ENCODE results near the gene MYOF. TPM values are rescaled to one million over a fixed set of nuclear protein-coding genes. Genes with fewer than 3 reads are reported as not detected.

Gene MYOF
- total and polyA plus RNA-seq, 2 of the 8 experiments (the other 6 are each of a cell fraction or from before 2014, with no cell fraction given): 0.98 to 2.3 TPM

- H3K27me3 ChIP-seq (replicated peaks in 1 of 4; ENCODE audit: control insufficient read depth in 3 of 4, extremely low read depth in 1 of 4, insufficient read depth in 3 of 4, low read length in 3 of 4): no peaks in the 10 kb centered on the region
- H3K18ac ChIP-seq (ENCODE audit: extremely low read depth, low read length): no peak overlapping the region
- no peak overlapping the region for H3K27ac ChIP-seq (ENCODE audit: low read depth, low read length)
- no peak overlapping the region for H4K8ac ChIP-seq (ENCODE audit: extremely low read depth, insufficient read depth, low read length)
- FAIRE-seq: no peak
- H3K4me2 ChIP-seq (ENCODE audit: insufficient read depth in 1 of 2, low read depth in 2 of 2, low read length in 2 of 2): no peak overlapping the region
- H2BK5ac ChIP-seq (ENCODE audit: low read depth, low read length): no peak overlapping the region
- no peak overlapping the region for H3K23ac ChIP-seq (ENCODE audit: insufficient read length)
- 93% methylated on average over 5 of the region's 5 CpGs; no CpG with 5 or more reads in 1 of the 2 experiments for WGBS, 2 experiments (ENCODE audit: extremely low coverage in 1 of 2, insufficient coverage in 1 of 2, insufficient read length in 1 of 2, insufficient replicate concordance in 2 of 2, low coverage in 1 of 2, low lambda C conversion rate in 2 of 2, missing lambda C conversion rate in 1 of 2)
- no peak overlapping the region for H3K9ac ChIP-seq (replicated peaks in 1 of 4; ENCODE audit: extremely low read depth in 1 of 4, low read depth in 3 of 4, low read length in 3 of 4)
- no peak overlapping the region for H2AFZ ChIP-seq (ENCODE audit: low read length)
- H3K79me2 ChIP-seq (ENCODE audit: control insufficient read depth in 1 of 2, insufficient read depth in 2 of 2, low read length in 2 of 2): no peaks in the 10 kb centered on the region
- no peak overlapping the region for H2BK120ac ChIP-seq (replicated peaks; ENCODE audit: low read depth, low read length)
- H3K36me3 ChIP-seq (ENCODE audit: control insufficient read depth in 2 of 4, insufficient read depth in 4 of 4, low read length in 3 of 4): no peaks in the 10 kb centered on the region
- H2AK5ac ChIP-seq (ENCODE audit: low read depth, low read length): no peak overlapping the region
- POLR2A ChIA-PET (ENCODE audit: partially characterized antibody): interaction anchor here (0.7 kb wide), 1 partner anchor 36 kb away, joined by 3 read pairs; no protein-coding TSS in a partner anchor
- H3K23me2 ChIP-seq (ENCODE audit: low read depth, low read length): no peaks in the 10 kb centered on the region; the same call in 1 of the 2 replicates
- no peaks in the 10 kb centered on the region for H3K9me3 ChIP-seq (ENCODE audit: insufficient read depth in 2 of 2, low read depth in 1 of 2, low read length in 1 of 2)
- no peaks in the 10 kb centered on the region for H4K20me1 ChIP-seq (replicated peaks in 1 of 2; ENCODE audit: control insufficient read depth in 1 of 2, insufficient read depth in 2 of 2, low read length in 2 of 2)
- no peak overlapping the region for H4K5ac ChIP-seq (ENCODE audit: insufficient read length, low read depth, low read length)
- H3K14ac ChIP-seq (ENCODE audit: insufficient read length): no peak overlapping the region
- H3K4me3 ChIP-seq (ENCODE audit: extremely low read depth in 1 of 4, insufficient read depth in 2 of 4, low read depth in 3 of 4, low read length in 4 of 4): no peak overlapping the region
- no peak overlapping the region for H2BK15ac ChIP-seq (ENCODE audit: low read length)
- CTCF ChIA-PET (ENCODE audit: partially characterized antibody): no interaction called here
- H4K91ac ChIP-seq (replicated peaks; ENCODE audit: insufficient read length, low read length): no peak overlapping the region
- H2BK20ac ChIP-seq (ENCODE audit: low read length): no peak overlapping the region
- no peak overlapping the region for H3K56ac ChIP-seq (replicated peaks; ENCODE audit: insufficient read length, low read depth, low read length)
- H3K79me1 ChIP-seq (ENCODE audit: low read depth, low read length): no peaks in the 10 kb centered on the region
- no peaks in the 10 kb centered on the region for H3K4me1 ChIP-seq (replicated peaks in 1 of 4; ENCODE audit: control insufficient read depth in 3 of 4, insufficient read depth in 4 of 4, low read length in 3 of 4)
- no peak overlapping the region for H3K4ac ChIP-seq (replicated peaks; ENCODE audit: insufficient read length, low read depth, low read length)
- no peak for DNase-seq (ENCODE audit: low read depth in 1 of 2, low spot score in 2 of 2)
- no peak overlapping the region for H2BK12ac ChIP-seq (ENCODE audit: low read depth, low read length)
- TF ChIP-seq KDM4A (IDR thresholded peaks at IDR 0.05; ENCODE audit: low read depth, low read length, severe bottlenecking) (no peak), CEBPB (IDR thresholded peaks at IDR 0.05; ENCODE audit: low read depth, low read length) (no peak), CHD1 (IDR thresholded peaks at IDR 0.05; ENCODE audit: low read depth, low read length) (no peak), POU5F1 (IDR thresholded peaks at IDR 0.05; ENCODE audit: low read depth, low read length) (no peak), GABPA (IDR thresholded peaks at IDR 0.05; ENCODE audit: borderline replicate concordance, insufficient read depth, low read length) (no peak), TEAD4 (IDR thresholded peaks at IDR 0.05; ENCODE audit: low read depth, low read length) (no peak), TCF12 (IDR thresholded peaks at IDR 0.05; ENCODE audit: low read depth, low read length) (no peak), ATF3 (IDR thresholded peaks at IDR 0.05; ENCODE audit: insufficient read depth, low read depth, low read length) (no peak), SP4 (IDR thresholded peaks at IDR 0.05; ENCODE audit: low read length) (no peak), KDM5A (IDR thresholded peaks at IDR 0.05; ENCODE audit: low read length) (no peak), CREB1 (IDR thresholded peaks at IDR 0.05) (no peak), YY1 (IDR thresholded peaks at IDR 0.05; ENCODE audit: low read depth, low read length) (no peak), EZH2 (IDR thresholded peaks at IDR 0.05; ENCODE audit: low read depth, low read length, severe bottlenecking) (no peak)
- TF ChIP-seq, protein P1, sequence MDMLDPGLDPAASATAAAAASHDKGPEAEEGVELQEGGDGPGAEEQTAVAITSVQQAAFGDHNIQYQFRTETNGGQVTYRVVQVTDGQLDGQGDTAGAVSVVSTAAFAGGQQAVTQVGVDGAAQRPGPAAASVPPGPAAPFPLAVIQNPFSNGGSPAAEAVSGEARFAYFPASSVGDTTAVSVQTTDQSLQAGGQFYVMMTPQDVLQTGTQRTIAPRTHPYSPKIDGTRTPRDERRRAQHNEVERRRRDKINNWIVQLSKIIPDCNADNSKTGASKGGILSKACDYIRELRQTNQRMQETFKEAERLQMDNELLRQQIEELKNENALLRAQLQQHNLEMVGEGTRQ (IDR thresholded peaks at IDR 0.05; ENCODE audit: low read length): no peak
These were observed 173.1 kb downstream of the MYOF start for GRCh38 chr10:93309062-93309461.
